ENCODE data around the gene SPC25.

DNA sequence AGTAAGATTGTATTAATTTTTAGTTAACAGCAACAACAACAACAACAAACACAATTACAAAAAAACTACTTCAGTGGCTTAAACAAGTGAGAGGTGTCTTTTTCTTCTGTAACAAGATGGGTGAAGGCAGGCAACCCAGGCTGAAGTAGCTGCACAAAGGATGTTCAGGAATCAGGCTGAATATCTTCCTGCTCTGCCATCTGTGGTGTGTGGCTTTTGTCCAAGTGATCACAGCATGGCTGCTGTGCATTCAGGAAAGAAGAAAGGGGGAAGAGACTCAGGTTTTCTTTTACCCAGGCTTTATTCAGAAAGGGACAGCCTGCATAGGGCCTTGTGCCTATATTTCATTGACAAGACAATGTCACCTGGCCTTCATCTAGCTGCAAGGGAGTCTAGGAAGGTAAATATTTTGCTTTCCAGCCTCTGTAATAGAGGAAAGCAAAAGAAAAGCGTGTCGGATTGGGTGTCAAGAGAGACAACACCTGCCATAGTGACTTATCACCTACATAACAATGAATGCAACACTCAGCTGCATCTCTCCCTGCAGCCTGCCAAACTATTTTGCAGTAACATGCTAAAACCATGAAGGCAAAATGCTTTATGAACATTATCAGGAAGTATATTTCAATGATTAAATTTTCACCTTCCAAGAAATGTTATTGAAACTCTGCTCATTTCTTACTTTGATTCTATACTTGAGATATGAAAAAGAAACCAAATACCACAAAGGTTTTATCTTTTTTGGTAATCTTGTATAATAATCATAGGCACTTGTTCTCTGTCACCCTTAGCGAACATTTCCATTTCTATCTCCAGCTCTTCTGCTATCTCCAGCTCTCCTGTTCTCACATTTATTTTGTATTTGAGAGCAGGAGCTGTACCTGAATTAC lies 25.5 kb upstream of the SPC25 start:
- TF ChIP-seq ETV6 (IDR thresholded peaks at IDR 0.05; ENCODE audit: borderline replicate concordance in 1 of 2, low read depth in 2 of 2, low read length in 1 of 2) (no peak), ETV6 (CRISPR knock-in tag; IDR thresholded peaks at IDR 0.05; ENCODE audit: borderline replicate concordance) (no peak), HDAC2 (IDR thresholded peaks at IDR 0.05) (no peak), EHMT2 (IDR thresholded peaks at IDR 0.05) (no peak), ZNF175 (CRISPR knock-in tag; IDR thresholded peaks at IDR 0.05; ENCODE audit: low read depth) (no peak), POU5F1 (IDR thresholded peaks at IDR 0.05; ENCODE audit: borderline replicate concordance, low read depth, low read length, partially characterized antibody) (no peak), POLR2A (conservative IDR thresholded peaks at IDR 0.05) (no peak), CBX3 (IDR thresholded peaks at IDR 0.05; ENCODE audit: borderline replicate concordance in 1 of 2, low read length in 2 of 2) (peak in 1 of 2 experiments; percentile 98; a peak in 2 of 3 replicates), YY1 (IDR thresholded peaks at IDR 0.05; ENCODE audit: borderline replicate concordance in 1 of 3, control insufficient read depth in 1 of 3, extremely low read depth in 1 of 3, insufficient read depth in 3 of 3, insufficient read length in 1 of 3, insufficient replicate concordance in 2 of 3, low read depth in 1 of 3, low read length in 2 of 3) (no peak), ZNF274 (IDR thresholded peaks at IDR 0.05; ENCODE audit: borderline replicate concordance, low read depth, low read length) (no peak), KDM4B (IDR thresholded peaks at IDR 0.05; ENCODE audit: borderline replicate concordance in 2 of 2, low read depth in 1 of 2) (no peak), GATA2 (CRISPR knock-in tag; IDR thresholded peaks at IDR 0.05) (no peak)
- TF ChIP-seq, protein P1, sequence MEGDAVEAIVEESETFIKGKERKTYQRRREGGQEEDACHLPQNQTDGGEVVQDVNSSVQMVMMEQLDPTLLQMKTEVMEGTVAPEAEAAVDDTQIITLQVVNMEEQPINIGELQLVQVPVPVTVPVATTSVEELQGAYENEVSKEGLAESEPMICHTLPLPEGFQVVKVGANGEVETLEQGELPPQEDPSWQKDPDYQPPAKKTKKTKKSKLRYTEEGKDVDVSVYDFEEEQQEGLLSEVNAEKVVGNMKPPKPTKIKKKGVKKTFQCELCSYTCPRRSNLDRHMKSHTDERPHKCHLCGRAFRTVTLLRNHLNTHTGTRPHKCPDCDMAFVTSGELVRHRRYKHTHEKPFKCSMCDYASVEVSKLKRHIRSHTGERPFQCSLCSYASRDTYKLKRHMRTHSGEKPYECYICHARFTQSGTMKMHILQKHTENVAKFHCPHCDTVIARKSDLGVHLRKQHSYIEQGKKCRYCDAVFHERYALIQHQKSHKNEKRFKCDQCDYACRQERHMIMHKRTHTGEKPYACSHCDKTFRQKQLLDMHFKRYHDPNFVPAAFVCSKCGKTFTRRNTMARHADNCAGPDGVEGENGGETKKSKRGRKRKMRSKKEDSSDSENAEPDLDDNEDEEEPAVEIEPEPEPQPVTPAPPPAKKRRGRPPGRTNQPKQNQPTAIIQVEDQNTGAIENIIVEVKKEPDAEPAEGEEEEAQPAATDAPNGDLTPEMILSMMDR (IDR thresholded peaks at IDR 0.05 in 2 of 3, conservative IDR thresholded peaks at IDR 0.05 in 1 of 3; ENCODE audit: insufficient read depth in 2 of 3, low read depth in 1 of 3, low read length in 3 of 3): no peak
- TF ChIP-seq, protein P2, sequence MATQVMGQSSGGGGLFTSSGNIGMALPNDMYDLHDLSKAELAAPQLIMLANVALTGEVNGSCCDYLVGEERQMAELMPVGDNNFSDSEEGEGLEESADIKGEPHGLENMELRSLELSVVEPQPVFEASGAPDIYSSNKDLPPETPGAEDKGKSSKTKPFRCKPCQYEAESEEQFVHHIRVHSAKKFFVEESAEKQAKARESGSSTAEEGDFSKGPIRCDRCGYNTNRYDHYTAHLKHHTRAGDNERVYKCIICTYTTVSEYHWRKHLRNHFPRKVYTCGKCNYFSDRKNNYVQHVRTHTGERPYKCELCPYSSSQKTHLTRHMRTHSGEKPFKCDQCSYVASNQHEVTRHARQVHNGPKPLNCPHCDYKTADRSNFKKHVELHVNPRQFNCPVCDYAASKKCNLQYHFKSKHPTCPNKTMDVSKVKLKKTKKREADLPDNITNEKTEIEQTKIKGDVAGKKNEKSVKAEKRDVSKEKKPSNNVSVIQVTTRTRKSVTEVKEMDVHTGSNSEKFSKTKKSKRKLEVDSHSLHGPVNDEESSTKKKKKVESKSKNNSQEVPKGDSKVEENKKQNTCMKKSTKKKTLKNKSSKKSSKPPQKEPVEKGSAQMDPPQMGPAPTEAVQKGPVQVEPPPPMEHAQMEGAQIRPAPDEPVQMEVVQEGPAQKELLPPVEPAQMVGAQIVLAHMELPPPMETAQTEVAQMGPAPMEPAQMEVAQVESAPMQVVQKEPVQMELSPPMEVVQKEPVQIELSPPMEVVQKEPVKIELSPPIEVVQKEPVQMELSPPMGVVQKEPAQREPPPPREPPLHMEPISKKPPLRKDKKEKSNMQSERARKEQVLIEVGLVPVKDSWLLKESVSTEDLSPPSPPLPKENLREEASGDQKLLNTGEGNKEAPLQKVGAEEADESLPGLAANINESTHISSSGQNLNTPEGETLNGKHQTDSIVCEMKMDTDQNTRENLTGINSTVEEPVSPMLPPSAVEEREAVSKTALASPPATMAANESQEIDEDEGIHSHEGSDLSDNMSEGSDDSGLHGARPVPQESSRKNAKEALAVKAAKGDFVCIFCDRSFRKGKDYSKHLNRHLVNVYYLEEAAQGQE (IDR thresholded peaks at IDR 0.05; ENCODE audit: borderline replicate concordance): no peak
- TF ChIP-seq, protein P2 (CRISPR knock-in tag; IDR thresholded peaks at IDR 0.05; ENCODE audit: low read depth): no peak

Data from K562 (cell line).